Inflammatory macrophage (primary cell): ENCODE measurements around the gene RGS7.
"Not testable (repeated sequence)": the region's sequence is repeated elsewhere in the genome, so short reads cannot be mapped to it uniquely, and the experiment has no call there.

Source experiments
- DNase-seq, 2 donors: peaks; one replicate each; pipeline ENCODE4 v3.0.0-alpha.2; 2020 to 2022

Gene RGS7

GRCh38 chr1:240888787-240889048 is 468.3 kb downstream of the RGS7 start:
- DNase-seq = no peak

GRCh38 chr1:240888039-240888786 is 468.8 kb downstream of the RGS7 start:
- DNase-seq = no peak

- no peak for DNase-seq
Measured at GRCh38 chr1:240883490-240883889, 473.5 kb downstream of the RGS7 start.

- not testable (repeated sequence) for DNase-seq
Measured at GRCh38 chr1:240882656-240883308, 474.2 kb downstream of the RGS7 start.

GRCh38 chr1:240878631-240879030 is 478.4 kb downstream of the RGS7 start:
- DNase-seq = no peak

GRCh38 chr1:240877605-240878004 is 479.4 kb downstream of the RGS7 start:
- no peak for DNase-seq

GRCh38 chr1:240876071-240876470 is 480.9 kb downstream of the RGS7 start:
- DNase-seq = no peak

- no peak for DNase-seq
Measured at GRCh38 chr1:240869071-240869470, 487.9 kb downstream of the RGS7 start.

- no peak for DNase-seq
Measured at GRCh38 chr1:240866724-240867123, 490.3 kb downstream of the RGS7 start.

- no peak for DNase-seq
Measured at GRCh38 chr1:240860023-240860422, 497.0 kb downstream of the RGS7 start.

- no peak for DNase-seq
Measured at GRCh38 chr1:240854367-240854766, 502.6 kb downstream of the RGS7 start.

GRCh38 chr1:240847325-240847724 is 509.7 kb downstream of the RGS7 start:
- DNase-seq = no peak

GRCh38 chr1:240844486-240844885 is 512.5 kb downstream of the RGS7 start:
- no peak for DNase-seq

GRCh38 chr1:240843798-240844197 is 513.2 kb downstream of the RGS7 start:
- DNase-seq = no peak

GRCh38 chr1:240836271-240836670 is 520.7 kb downstream of the RGS7 start:
- no peak for DNase-seq

- DNase-seq = no peak
Measured at GRCh38 chr1:240835291-240835690, 521.7 kb downstream of the RGS7 start.

GRCh38 chr1:240833075-240833474 is 523.9 kb downstream of the RGS7 start:
- no peak for DNase-seq

- no peak for DNase-seq
Measured at GRCh38 chr1:240831922-240832321, 525.1 kb downstream of the RGS7 start.

- no peak for DNase-seq
Measured at GRCh38 chr1:240831191-240831631, 525.8 kb downstream of the RGS7 start.

GRCh38 chr1:240829487-240829886 is 527.5 kb downstream of the RGS7 start:
- no peak for DNase-seq

GRCh38 chr1:240827786-240828185 is 529.2 kb downstream of the RGS7 start:
- no peak for DNase-seq

GRCh38 chr1:240824238-240824637 is 532.8 kb downstream of the RGS7 start:
- DNase-seq = no peak

- no peak for DNase-seq
Measured at GRCh38 chr1:240823357-240823756, 533.6 kb downstream of the RGS7 start.

- no peak for DNase-seq
Measured at GRCh38 chr1:240821925-240822324, 535.1 kb downstream of the RGS7 start.

- DNase-seq = no peak
Measured at GRCh38 chr1:240820816-240821215, 536.2 kb downstream of the RGS7 start.
